Measurements from ENCODE around the gene NAT8.
"Not testable (repeated sequence)": the region's sequence is repeated elsewhere in the genome, so short reads cannot be mapped to it uniquely, and the experiment has no call there.

NAT8 gene, protein sequence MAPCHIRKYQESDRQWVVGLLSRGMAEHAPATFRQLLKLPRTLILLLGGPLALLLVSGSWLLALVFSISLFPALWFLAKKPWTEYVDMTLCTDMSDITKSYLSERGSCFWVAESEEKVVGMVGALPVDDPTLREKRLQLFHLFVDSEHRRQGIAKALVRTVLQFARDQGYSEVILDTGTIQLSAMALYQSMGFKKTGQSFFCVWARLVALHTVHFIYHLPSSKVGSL

DNA sequence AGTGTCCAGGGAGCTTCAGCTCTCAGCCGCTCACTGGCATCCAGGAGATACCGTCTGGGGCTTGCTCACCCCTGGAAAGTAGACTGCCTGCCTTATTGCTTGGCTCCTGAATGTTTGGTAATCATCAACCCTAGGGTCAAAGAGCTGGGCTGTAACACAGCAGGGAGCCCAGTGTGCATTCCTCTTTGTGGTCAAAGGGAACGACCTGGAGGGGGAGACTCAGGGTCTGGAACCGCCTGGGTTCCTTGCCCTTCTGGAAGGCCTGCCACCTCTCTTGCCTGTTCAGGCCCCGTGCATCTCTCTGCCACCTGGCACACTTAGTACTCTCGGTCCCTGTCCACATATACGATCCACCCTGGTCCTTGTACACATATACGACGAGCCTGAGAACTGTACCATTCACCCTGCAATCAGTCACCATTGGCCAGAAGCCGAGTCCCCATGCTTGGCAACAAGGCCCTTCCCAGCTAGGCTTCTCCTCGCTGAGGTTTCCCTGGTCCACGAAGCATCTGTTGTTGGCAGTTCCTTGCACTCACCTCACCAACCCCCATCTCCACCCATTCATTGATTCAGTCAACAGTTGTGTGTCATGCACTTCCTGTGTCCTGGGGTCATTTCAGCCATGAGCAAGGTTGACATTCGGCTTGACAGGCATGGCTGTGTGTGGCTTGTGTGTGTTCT is at the start of gene NAT8:
Gene NAT8, minus strand, starts transcription at position 85 of the 681 bp plus-strand sequence. CDS start 794 bp downstream, outside the sequence.
- DNase-seq (ENCODE audit: low spot score): no peak

DNA sequence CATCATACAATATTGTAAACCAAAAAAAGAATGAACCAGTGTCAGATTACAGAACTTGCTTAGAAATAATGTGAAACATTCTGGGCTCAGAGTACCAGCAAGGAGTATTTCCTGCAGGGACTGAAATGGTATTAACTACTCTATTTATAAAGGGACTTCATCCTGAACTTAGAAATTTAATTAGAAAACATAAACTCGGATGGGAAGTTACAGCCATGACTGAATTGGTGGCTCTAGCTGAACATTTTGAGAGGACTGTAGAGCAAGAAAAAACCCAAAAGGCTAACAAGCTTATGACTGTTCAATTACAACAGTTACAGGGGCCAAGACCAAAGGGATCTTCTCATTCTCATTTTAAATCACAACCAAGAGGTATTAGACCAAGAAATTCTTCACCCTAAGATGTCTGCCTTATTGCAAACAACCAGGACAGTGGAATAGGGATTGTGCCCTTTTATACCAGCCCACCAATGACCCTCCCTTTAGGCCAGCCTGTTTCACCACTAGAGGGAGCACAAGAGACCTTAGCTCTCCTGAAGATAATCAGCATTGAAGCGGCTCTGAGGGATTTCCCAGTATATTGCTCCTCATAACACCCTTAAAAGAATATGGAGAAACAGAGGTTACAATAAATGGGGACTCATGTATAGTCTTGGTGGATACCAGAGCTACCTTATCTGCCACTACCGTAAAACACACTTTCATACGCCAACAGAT is 48.3 kb upstream of the NAT8 start:
- DNase-seq (ENCODE audit: low spot score): peak; percentile 22

DNA sequence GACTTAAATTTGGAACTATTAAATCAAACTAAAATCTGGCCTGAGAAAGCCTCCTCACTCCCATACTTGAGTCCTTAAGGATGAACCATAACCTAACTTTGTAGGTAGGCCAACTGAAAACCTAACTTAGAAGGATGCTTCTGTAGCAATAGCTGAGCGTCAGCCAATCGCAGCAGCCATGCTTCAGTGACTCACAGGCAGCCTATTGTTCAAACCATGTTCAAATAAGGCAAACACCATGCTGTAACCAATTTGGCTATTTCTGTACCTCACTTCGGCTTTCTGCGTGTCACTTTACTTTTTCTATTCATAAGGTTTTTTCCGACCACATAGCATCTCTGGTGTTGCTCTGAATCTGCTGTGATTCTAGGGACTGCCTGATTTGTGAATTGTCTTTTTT is 46.3 kb upstream of the NAT8 start:
- DNase-seq (ENCODE audit: low spot score): not testable (repeated sequence)

DNA sequence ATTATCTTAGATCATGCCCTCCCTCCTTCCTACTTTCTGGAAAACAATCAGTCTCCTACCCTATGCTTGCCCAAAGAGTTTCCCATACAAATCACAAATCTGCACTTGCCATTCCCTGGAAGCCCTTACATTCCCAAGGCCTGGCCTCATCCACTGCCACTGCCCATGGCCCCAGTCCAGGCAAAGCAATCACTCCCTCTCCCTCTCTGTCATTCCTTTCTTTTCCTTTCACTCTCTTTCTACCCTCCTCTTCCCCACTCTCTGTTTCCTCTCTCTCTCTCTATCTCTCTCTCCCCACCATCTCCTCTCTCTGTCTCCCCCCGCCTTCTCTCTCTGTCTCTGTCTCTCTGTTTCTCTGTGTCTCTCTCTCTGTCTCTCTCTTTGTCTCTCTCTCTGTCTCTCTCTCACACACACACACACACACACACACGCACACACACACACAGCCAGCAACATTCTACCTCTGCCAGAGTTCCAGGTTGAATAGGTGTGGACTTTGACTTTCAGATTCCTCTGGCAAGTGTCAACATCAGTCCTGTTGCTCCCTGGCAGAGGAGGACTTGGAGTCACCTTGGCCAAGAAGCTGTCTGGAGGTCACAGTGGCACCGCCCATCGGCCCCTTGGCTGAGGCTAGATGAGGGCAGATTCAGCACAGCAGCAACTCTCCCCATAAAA is 43.7 kb upstream of the NAT8 start:
- DNase-seq (ENCODE audit: low spot score): no peak

DNA sequence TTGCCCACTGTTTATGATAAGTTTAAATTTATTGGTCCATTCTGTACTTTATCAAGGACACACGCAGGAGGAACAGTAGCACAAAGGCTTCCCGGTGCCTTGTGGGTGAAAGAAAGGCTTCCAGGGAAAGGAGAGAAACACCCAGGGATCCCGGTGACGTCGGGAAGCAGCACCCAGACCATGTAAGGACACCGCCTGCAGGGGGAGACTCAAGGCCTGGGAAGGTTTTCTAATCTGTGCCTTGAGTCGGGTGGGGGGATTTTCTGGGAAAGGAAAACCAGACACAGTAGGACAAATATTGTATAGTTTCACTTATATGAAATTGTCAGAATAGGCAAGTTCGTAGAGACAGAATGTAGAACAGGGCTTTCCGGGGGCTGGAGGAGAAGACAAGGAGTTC is 42.7 kb upstream of the NAT8 start:
- peak; percentile 3 for DNase-seq (ENCODE audit: low spot score)

DNA sequence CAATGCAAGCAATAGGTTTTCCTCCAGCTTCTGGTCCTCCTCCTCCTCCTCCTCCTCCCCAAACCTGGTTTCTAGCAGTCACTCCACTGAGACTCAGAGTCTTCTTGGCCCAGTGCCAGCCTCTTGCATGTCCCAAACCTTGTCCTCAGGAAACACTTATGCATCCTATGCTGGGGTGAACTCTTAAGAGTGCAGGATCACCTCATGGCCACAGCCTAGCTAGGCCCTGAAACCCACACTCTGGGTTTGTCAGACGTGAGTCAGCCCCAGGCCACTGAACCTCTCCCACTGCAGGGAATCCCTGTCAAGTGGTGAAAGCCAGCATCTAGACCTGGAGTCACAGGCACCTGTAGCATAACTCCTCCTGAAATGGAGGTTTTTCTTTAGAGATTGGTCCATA is 42.1 kb upstream of the NAT8 start:
- DNase-seq (ENCODE audit: low spot score): not testable (repeated sequence)

DNA sequence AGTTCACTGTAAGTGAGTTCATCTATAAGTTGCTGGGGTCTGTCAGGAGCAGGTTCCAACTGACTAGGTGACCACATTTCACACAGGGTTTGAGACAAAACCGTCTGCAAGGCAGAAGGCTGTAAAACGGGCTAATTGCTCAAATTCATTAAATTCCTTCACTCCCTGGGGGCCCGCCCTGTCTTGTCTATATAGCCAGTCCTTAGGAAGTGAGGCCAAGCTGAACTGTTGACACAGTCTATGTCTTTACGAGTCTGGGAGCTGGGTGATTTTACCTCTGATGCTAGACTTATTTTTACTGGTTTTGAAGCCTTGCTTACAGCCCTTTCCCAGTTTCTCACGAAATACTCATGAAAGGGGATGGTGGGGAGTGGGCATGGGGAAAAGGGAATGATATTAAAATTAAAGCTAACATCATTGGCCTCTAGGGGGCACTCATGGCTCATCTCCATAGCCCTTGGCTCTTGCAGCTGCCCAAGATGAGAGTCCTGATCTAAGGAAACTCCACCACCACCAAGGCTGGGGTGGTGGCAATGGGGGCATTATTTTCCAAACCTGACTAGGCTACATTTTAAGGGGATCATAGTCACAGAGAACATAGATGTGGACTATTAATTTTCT is 37.8 kb upstream of the NAT8 start:
- DNase-seq (ENCODE audit: low spot score): peak; percentile 75

DNA sequence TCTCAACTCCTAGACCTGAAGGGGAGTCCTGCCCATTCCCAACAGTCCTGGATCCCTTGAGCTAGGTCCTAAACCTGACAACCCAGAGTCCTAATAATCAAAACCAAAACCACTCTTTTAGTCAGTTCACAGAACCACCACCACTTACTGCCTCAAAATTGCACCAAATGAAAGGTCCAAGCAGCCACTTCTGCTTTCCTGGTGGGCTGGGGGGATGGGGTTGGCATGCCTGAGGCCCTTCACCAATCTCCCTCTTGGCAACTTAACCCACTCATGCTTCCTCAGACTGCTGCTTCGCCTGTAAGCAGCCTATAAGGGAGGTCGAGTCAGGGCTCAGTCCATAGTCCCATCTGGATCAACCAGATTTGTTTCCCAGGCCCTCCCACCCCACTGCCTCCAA is 37.0 kb upstream of the NAT8 start:
- DNase-seq (ENCODE audit: low spot score): not testable (repeated sequence)

DNA sequence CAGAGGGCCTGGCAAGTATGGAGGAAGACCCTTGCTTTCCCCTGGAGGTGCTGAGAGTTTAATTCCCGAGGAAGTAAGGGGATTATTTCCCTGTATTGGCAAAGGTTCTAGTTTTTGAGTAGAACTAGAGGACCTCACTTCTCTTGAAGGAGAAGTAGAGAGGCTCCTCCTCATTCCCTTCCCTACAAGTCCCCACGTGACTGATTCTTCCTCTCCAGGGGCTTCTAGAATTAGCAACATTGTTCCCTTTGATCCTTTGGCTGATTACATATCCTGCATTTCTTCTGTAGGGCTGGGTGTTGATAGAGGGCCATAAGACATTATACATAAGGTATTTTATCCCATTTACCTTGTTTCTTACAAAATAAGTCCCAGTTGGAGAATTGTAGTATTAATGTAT is 35.8 kb upstream of the NAT8 start:
- DNase-seq (ENCODE audit: low spot score): not testable (repeated sequence)

DNA sequence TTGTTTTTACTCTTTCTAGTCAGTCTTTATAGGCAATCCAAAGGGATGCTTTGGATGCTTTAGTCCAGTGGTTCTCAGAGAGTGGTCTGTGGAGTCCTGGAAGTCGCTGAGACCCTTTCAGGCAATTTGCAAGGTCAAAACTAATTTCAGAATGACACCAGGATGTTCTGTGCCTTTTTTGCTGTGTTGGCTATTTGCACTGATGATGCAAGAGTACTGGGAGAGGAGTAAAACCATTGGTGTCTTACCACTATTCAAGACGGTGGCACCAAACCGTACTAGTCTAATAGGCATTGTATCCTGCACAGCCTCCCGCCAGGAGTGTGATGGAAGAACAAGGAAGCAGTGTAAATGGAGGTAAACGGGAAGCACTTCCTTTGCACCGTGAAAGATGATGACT is 34.0 kb upstream of the NAT8 start:
- DNase-seq (ENCODE audit: low spot score): not testable (repeated sequence)

DNA sequence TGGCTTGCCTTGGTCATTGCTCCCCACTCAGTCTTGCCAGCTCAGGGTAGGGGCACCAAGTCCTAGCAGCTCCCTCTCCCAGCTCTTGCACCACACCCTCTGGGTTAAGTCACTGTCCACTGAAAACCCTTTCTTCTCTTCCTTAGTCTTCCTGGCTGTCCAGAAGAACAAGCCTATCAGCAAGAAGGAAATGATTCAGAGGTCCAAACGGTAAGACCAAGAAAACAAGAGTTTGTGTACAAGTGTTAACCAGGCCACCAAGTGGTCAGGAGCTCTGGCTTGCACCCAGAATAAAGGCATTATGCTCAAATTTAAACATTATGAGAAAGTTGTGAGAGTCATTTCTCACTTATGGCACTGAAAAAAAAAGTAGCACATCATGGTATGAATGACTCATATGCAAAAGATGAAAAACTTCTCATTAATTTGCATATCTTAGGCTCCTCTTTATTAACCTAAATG is 32.5 kb upstream of the NAT8 start:
- DNase-seq (ENCODE audit: low spot score): not testable (repeated sequence)

DNA sequence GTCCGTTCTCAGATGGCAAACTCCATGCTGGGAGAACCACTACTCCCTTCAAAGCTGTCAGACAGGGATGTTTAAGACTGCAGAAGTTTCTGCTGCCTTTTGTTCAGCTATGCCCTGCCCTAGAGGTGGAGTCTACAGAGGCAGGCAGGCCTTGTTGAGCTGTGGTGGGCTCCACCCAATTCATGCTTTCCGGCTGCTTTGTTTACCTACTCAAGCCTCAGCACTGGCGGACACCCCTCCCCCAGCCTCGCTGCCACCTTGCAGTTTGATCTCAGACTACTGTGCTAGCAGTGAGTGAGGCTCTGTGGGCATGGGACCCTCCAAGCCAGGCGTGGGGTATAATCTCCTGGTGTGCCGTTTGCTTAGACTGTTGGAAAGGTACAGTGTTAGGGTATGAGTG is 27.8 kb upstream of the NAT8 start:
- DNase-seq (ENCODE audit: low spot score): not testable (repeated sequence)

DNA sequence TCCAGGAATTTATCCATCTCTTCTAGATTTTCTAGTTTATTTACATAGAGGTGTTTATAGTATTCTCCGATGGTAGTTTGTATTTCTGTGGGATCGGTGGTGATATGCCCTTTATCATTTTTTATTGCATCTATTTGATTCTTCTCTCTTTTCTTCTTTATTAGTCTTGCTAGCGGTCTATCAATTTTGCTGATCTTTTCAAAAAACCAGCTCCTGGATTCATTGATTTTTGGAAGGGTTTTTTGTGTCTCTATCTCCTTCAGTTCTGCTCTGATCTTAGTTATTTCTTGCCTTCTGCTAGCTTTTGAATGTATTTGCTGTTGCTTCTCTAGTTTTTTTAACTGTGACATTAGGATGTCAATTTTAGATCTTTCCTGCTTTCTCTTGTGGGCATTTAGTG is 25.0 kb upstream of the NAT8 start:
- not testable (repeated sequence) for DNase-seq (ENCODE audit: low spot score)

DNA sequence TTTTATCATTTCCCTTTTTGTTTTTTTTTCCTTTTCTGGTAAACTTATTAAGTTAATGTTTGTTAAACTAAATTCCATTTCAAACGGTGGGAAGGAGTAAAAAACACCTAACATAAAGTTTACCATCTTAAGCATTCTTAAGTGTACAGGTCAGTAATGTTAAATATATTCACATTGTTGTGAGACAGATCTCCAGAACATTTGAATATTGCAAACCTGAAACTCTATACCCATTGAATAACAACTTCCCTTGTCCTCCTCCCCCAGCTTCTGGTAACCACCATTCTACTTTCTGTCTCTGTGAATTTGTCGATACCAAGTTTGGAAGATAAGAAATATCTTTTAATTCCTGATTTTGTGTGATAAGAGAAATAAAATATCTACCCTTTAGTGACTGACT is 12.0 kb upstream of the NAT8 start:
- no peak for DNase-seq (ENCODE audit: low spot score)

DNA sequence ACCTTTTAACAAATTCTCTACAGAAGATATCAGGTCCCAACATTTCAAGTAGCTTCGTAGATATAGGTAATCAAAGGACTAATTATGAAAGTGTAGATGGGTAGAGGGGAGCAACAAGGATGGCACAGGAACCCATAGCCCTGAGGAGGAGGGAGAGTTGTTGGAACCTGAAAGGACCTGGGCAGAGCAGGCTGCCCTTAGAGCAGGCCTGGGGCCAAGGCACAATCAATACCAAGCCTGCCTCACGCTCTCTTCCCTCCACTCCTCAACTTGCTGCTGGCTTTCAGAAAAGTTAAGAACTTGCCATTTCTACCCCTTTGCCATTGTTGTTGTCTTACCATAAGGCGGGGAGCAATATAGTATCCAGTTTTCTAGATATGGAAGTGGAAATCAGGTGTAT is 10.1 kb upstream of the NAT8 start:
- DNase-seq (ENCODE audit: low spot score): no peak

DNA sequence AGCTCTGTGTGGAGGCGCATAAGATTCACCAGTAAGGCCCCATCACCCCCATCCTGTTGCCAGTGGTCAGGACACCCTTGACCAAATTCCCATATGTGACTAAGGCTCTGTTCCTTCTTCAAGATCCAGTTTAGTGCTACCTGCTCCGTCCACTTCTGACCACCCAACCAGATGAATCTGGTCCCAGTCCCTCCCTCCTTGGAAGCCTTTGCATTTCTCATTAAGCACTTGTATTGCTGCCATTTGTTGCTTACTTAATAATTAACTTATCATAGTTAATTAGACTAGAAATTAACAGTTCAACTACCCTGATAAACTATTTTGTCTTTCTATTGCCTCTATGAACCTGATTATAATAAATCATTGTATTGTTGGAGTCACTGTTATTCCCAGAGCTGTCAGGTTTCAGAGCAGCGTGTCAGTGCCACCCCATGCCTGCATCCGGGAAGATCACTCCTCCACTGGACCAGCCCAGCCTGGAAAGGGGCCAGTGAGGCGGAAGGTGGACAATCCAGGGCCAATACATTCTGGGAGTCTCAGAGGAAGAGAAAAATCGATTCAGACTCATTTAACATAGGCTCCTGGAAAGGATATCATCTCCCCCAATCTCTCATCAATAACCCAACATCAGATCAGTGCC is 9.5 kb upstream of the NAT8 start:
- no peak for DNase-seq (ENCODE audit: low spot score)

DNA sequence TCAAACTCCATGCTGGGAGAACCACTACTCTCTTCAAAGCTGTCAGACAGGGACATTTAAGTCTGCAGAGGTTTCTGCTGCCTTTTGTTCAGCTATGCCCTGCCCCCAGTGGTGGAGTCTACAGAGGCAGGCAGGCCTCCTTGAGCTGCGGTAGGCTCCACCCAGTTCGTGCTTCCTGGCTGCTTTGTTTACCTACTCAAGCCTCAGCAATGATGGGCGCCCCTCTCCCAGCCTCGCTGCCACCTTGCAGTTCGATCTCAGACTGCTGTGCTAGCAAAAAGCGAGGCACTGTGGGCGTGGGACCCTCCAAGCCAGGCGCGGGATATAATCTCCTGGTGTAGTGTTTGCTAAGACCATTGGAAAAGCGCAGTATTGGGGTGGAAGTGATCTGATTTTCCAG is 5.5 kb upstream of the NAT8 start:
- DNase-seq (ENCODE audit: low spot score): not testable (repeated sequence)

DNA sequence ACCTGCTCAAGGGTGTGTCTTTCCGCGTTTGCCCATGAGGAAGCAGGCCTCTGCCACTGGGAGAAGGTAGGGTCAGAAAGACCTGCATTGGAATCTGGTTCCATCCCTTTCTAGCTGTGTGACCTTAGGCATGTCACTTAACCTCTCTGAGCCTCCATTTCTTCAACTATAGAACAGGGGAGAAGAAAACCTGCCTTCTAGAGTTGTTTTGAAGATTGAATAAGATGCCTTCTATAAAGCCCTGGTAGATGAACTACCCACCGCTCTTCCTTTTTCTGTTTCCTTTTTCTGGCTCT is 507 bp downstream of the NAT8 start:
- no peak for DNase-seq (ENCODE audit: low spot score)

DNA sequence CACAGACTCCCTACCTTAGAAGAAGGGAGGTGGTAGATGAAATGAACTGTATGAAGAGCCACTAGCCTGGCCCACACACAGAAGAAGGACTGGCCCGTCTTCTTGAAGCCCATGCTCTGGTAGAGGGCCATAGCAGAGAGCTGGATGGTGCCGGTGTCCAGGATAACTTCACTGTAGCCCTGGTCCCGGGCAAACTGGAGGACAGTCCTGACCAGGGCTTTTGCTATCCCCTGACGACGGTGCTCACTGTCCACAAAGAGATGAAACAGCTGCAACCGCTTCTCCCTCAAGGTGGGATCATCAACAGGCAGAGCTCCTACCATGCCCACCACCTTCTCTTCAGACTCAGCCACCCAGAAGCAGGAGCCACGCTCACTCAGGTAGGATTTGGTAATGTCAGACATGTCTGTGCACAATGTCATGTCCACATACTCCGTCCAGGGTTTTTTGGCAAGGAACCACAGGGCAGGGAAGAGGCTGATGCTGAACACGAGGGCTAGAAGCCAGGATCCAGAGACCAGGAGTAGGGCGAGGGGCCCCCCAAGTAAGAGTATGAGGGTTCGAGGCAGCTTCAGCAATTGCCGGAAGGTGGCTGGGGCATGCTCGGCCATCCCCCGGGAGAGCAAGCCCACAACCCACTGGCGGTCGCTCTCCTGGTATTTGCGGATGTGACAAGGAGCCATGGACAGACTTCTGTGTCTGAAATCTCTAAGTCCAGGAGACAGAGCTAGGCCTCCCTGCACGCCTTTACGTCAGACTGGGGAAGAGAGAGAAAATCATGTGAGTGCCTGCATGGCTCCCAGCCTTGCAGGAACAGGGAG is 1.1 kb downstream of the NAT8 start:
- no peak for DNase-seq (ENCODE audit: low spot score)

DNA sequence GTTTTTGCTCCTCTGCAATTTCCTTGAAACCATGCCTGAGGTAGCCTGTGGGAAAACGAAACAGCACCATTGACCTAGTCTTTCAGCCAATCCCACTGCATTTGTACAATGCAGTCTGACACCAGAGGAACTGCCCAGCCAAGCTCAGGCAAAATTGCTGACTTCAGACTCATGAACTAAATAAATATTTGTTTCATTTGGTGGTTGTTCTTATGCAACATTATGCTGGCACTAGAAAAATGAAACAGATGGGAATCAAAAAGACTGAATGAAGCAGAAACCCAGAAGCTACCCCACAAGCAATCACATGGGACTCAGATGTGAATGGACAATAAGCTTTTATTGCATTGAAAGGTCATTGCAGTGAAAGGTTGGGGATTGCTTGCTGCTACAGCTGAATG is 1.7 kb downstream of the NAT8 start:
- DNase-seq (ENCODE audit: low spot score): peak; percentile 17

DNA sequence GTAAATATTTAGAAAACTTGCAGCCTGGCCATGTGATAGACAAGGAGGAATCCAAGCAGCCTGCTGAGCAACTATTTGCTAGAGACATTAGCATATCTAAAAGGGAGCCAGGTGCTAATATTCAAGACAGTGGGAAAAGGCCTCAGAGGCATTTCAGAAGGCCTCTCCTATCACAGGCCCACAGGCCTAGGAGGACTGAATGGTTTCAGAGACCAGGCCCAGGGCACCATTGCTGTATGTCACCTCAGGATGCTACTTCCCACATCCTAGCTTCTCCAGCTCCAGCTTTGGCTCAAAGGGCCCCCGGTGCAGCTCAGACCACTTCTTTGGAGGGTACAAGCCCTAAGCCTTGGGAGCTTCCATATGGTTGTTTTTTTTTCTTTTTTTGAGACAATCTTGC is 3.8 kb downstream of the NAT8 start:
- no peak for DNase-seq (ENCODE audit: low spot score)
